Stimulated activated CD4-positive, alpha-beta T cell treated with anti-CD3 and anti-CD28 coated beads, Interleukin-12 subunit alpha, Interleukin-12 subunit beta, amount 100 ng/mL, for 48 hours (primary cell): ENCODE measurements around the gene PTPRG.

ENCODE experiments used
- DNase-seq, 3 donors: peaks; one replicate each; pipeline ENCODE4 v3.0.0-alpha.2; 2020; ENCODE audit warnings: low read depth in 2 of 3, low spot score in 1 of 3

Gene PTPRG

DNA sequence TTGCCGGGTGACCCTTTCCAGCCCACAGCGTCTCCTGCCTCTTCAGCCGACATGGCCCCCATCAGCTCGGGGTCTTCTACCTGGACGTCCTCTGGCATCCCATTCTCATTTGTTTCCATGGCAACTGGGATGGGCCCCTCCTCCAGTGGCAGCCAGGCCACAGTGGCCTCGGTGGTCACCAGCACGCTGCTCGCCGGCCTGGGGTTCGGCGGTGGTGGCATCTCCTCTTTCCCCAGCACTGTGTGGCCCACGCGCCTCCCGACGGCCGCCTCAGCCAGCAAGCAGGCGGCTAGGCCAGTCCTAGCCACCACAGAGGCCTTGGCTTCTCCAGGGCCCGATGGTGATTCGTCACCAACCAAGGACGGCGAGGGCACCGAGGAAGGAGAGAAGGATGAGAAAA is 641.8 kb downstream of the PTPRG start:
- DNase-seq: no peak

GRCh38 chr3:62203561-62203960 is 642.2 kb downstream of the PTPRG start:
- DNase-seq: no peak

GRCh38 chr3:62207197-62207596 is 645.8 kb downstream of the PTPRG start:
- no peak for DNase-seq

DNA sequence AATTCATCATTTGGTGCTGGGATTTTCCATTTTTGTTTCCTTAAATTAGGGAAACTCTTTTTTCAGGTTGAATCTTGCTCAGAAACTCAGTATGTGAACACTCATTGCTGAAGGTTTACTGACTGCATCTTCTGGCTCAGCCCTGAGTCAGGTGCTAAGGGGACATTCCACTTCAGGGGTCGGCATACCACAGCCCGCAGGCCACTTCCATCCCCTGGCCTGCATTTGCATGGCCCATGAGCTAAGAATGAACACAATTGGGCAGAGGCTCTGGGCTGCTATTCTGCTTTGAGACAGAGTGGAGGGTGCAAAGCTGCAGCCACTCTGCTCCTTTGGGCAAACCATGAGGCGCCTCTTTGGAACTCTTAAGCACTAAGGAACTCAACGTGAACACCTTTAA is 647.0 kb downstream of the PTPRG start:
- DNase-seq: no peak

DNA sequence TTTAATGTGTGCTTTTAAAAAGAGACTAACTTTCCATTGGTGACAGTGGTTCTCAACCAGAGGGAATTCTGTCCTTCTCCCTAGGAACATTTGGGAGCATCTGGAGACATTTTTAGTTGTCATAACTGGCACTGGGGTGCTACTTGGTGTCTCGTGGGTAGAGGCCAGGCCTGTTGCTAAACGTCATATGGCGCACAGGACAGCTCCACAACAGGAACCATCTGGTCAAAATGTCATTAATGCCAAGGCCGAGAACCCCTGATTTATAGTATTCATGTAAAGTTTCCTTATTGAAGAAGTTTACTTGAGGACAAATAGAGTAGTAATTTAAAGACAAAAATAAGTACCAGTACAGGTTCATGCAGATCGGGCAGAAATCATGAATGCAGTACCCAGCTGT is 647.7 kb downstream of the PTPRG start:
- DNase-seq: no peak

DNA sequence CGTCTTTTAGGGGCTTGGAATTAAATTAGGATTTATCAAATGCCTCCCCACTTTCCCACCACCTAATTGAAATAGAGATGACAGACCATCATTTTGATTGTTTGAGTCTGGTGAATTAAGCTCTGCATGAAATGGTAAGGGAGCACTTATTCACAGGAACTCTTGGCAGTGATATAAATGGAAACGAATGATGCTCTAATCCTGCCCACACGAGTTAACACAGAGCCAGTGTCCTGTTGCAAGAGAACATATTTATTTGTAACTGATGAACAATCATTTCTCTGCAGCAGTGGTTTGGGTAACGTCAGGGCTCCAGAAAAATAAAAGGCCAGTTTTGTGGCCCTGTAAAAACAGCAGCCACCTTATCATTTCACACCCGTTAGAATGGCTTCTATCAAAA is 648.6 kb downstream of the PTPRG start:
- no peak for DNase-seq

- DNase-seq: no peak
Observed at GRCh38 chr3:62211675-62212429, 650.5 kb downstream of the PTPRG start.

DNA sequence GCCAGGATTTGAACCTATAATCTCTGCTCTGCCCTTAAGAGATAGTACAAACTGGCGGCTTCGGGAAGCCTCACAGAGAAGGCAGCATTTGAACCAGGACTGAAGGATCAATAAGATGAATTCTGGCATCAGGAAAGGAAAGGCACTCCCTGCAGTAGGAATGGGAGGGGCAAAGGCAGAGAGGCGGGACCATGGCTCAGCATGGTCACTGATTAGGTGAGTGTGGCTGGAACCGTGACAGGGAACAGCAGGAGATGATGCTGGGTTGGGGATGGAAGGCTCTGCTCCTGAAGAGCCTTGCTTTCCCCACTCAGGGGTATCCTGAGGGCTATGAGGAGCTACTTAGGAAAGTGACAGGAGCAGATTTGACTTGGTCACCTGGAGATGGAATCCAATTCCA is 653.5 kb downstream of the PTPRG start:
- DNase-seq: no peak

- DNase-seq: no peak
Observed at GRCh38 chr3:62220616-62221015, 659.2 kb downstream of the PTPRG start.

- no peak for DNase-seq
Observed at GRCh38 chr3:62225051-62225450, 663.7 kb downstream of the PTPRG start.

GRCh38 chr3:62226601-62227339 is 665.4 kb downstream of the PTPRG start:
- no peak for DNase-seq

DNA sequence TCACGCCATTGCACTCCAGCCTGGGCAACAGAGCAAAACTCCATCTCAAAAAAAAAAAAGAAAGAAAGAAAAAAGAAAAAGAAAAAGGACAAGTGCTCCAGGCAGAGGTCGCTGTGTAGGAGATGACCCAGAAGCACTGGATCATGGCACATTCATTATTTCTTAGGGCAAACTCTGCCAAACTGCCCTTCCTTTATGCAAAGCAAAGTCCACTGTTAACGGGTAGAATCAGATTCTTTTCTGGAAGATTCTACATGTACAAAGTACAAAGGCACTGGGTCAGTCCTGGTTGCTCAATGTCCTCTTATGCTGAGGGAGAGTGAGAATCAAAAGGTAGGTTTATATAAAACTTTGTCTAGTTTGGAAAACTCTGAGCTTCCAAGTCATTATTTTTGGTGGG is 667.1 kb downstream of the PTPRG start:
- no peak for DNase-seq

GRCh38 chr3:62229211-62229610 is 667.8 kb downstream of the PTPRG start:
- DNase-seq: no peak

DNA sequence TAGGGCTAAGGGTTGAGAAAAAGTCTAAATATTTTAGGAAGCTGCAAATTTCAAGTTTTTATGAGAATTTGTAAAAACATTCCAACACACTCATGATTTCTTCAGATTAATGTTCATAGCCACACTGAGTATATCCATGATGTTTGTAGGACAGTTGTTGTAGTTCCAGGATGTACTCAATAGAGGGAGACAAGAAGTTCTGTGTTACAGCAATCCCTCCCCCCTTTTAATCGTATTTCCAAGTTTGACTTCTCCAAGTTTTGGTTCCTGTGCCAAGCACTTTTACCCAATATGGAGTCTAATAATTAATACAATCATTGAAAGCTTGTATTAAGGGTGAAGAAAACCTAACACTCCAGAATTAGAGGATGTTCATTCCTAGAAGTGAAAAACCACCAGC is 668.5 kb downstream of the PTPRG start:
- no peak for DNase-seq

- no peak for DNase-seq
Observed at GRCh38 chr3:62233065-62233464, 671.7 kb downstream of the PTPRG start.

DNA sequence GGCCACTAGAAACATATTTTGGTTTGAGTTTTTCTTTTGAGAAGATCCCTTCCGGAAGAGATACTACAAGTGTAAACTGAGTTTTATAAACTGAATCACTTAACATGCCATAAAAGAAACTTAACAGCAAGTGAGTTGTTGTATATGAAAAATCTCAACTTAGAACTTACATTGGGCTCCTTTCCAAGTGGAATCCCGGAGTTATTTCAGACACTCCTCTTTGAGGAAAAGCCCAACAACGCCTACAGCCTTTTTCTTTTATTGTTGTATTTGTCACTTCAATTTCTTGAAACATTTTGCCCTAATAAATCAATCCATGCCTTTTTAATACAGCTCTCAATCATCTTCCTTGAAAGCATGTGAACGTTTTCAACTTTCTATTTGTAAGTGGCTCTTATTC is 674.6 kb downstream of the PTPRG start:
- no peak for DNase-seq

DNA sequence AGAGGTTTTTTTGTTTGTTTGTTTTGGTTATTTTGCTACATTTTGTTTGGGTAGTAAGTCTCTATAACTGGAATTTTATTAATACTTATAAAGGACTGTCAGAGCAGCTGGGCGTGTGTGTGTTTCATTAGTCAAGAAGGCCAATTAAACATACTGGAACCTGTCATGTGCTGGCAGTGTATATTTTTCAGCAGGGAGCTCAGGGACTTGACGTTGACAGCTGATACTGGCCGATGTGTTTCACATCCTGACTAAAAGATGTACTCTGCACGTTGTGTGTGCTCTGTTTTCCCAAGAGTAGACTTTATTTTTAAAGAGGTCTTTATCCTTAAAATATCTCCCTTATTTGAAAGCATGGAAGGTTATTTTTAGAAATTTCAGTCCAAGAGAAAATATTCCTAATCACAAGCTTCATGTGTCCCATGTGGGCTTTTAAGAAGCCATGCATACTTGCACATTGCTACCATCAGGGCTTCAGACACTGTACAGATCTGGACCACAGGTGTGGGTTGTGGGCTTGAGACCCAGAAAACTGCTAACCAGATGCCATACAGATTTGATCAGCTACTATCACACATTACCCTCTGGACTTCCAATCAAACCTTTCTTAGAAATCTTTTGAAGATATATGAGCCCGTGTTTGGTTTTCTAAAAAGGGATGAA is 676.0 kb downstream of the PTPRG start:
- no peak for DNase-seq

DNA sequence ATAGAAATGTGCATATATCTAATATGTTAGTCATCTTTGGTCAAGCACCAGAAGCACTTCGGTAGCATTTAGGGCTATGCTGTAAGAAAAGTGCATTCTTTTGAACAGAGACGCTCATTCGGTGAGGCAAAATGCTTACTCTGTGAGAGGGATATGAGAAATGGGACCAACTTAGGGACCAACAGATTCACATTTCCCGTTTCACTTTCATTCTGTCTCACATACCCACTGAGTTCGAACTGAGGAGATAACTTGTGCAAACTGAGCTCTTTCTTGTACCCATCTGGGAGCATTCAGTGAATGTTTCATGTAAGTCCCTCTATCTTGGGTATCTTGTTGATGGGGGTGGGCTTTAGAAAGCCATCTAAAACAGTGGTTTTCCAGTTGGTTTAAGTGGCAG is 676.6 kb downstream of the PTPRG start:
- no peak for DNase-seq

DNA sequence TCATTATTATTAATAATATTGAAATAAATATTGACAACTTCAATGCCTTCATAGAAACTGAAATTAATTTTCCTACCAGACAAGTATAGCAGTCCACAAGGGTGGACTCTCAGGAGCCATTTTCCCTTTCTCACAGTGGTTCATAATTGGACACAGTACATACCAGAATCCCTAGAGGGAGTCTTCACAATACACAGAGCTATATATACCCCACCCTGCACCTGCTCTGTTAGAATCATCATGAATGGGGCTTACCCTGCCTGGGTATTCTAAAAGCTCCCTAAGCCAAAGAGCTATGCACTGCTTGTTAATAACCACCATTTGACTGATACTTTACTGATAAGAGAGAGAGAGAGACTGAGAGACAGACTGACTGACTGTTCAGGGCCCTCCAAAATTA is 677.1 kb downstream of the PTPRG start:
- no peak for DNase-seq

DNA sequence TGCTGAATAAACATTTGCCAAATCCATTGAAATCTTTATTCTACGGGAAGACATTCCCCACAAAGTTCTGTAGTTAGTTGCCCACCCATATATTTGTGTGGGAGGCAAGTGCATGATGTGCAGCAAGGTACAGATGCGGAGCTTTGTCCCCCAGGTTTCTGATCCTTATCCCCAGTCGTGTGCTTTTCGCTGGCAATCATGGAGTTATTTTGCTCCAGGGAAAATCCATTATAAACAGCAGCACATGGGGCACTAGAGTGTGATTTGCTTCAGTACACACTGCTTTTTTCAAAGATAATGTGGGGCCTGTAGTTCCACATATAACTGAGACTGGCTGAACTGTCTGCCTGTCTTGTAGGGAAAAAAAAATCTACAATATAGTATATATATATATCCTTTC is 679.9 kb downstream of the PTPRG start:
- no peak for DNase-seq

DNA sequence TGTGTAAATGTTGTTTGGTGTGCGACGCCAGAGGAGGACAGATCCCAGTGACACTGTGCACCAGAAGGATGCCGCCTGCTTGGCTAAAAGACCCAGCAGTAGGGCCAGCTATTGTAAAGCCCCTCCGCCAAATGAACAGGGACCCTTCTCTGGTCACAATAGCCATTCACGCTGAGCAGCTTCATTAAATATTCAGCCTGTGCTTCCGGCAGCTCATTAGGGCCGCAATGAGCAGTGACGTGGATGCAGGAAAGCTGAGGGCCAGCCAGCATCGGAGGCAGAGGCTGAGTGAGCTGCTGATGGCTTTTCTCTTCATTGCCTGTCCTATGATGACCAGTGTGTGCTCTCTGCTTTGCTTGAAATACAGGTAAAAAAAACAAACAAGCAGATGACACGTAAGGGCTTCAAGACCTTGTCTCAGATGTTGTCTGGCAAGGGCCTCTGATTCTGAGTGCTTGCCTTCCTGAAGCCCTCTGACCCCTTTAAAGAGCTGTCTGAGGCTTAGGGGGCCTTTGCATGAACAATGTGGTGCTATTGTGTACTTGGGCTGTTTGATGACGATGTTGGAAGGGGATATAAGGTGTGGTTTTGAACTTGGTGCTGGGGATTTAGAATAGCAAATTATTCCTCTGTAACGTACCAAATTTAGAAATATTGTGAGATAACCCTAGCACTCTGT is 681.6 kb downstream of the PTPRG start:
- no peak for DNase-seq

- no peak for DNase-seq
Observed at GRCh38 chr3:62246094-62246493, 684.7 kb downstream of the PTPRG start.
